GM21825 (cell line): ENCODE measurements around the gene CALML3.
"Not testable (repeated sequence)": the region's sequence is repeated elsewhere in the genome, so short reads cannot be mapped to it uniquely, and the experiment has no call there.

Experiments used
- ATAC-seq: cut with Tn5 transposase; IDR thresholded peaks from one replicate; pipeline ENCODE4 v1.9.1; 2021; ENCODE audit warnings: mild to moderate bottlenecking, moderate library complexity; ENCODE audit not compliant: unreplicated experiment

Gene CALML3

DNA sequence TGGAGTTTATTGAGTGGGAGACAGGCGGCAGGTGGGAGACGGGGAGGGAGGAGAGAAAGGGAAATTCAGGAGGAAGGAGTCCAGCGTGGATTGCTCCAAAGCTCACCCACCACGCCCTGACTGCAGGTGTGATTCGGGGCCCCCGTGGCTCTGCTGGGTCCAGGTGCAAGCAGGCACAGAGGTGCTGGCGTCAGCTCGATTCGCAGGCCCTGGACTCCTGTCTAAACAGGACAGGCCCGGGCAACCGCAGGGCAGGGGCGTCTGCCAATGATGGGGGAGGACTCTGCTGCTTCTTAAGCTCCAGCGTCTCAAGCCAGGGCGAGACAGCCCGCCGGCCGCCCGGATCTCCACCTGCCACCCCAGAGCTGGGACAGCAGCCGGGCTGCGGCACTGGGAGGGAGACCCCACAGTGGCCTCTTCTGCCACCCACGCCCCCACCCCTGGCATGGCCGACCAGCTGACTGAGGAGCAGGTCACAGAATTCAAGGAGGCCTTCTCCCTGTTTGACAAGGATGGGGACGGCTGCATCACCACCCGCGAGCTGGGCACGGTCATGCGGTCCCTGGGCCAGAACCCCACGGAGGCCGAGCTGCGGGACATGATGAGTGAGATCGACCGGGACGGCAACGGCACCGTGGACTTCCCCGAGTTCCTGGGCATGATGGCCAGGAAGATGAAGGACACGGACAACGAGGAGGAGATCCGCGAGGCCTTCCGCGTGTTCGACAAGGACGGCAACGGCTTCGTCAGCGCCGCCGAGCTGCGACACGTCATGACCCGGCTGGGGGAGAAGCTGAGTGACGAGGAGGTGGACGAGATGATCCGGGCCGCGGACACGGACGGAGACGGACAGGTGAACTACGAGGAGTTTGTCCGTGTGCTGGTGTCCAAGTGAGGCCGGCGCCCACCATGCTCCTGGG, at the start of gene CALML3:
CALML3 (plus strand) TSS at position 321 of the 920 bp plus-strand sequence; CDS start at position 446, 125 bp downstream.
- ATAC-seq: no peak

DNA sequence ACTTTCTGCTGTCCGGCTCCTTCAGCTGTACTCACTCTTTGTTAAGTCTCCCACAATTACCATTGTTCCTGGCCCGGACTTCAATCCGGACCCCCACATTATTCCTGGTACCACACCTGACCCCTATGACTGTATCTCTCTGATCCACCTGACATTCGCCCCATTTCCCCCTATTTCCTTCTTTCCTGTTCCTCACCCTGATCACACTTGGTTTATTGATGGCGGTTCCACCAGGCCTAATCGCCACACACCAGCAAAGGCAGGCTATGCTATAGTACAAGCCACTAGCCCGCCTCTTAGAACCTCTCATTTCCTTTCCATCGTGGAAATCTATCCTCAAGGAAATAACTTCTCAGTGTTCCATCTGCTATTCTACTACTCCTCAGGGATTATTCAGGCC, 49.7 kb upstream of the CALML3 start:
- ATAC-seq: not testable (repeated sequence)

GRCh38 chr10:5475974-5476807, 48.6 kb upstream of the CALML3 start:
- not testable (repeated sequence) for ATAC-seq

GRCh38 chr10:5476918-5477525, 47.7 kb upstream of the CALML3 start:
- ATAC-seq: no peak

DNA sequence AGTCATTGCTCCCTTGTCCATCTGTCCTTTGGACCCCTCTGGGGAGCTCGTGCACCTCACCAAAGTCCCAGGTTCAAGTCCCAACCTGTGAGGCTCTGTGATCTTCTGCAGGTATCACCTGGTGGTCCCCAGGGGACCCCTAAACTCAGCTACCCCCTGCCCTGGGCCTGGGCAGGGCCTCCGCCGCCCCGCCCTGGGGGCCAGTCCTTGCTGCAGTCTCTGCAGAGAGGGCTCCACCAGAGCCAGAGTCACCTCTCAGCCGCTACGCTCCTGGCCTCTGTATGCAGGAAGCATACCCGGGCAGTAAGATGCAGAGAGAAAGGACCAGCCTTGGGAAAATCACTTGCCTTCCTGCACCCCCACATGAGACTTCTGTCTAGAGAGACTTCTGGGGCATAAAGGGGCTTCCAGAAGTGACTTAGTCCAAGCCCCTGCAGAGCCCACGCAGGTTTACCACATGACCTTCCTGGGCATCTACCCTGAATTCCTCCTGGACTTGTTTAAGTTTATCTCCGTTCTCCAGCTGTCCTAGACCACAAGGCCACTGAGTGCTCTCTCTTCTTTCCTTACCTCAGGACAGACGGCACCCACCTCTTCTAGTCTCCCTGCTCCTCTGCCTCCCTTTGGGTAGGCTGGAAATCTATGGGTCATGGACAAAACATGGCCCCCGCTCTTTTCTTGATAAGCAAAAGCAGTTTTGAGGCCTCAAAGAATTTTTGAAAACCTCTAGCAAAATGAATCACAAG, 46.6 kb upstream of the CALML3 start:
- ATAC-seq: no peak

- ATAC-seq: no peak
Observed at GRCh38 chr10:5478694-5479305, 46.0 kb upstream of the CALML3 start.

- no peak for ATAC-seq
Observed at GRCh38 chr10:5479481-5480161, 45.1 kb upstream of the CALML3 start.

DNA sequence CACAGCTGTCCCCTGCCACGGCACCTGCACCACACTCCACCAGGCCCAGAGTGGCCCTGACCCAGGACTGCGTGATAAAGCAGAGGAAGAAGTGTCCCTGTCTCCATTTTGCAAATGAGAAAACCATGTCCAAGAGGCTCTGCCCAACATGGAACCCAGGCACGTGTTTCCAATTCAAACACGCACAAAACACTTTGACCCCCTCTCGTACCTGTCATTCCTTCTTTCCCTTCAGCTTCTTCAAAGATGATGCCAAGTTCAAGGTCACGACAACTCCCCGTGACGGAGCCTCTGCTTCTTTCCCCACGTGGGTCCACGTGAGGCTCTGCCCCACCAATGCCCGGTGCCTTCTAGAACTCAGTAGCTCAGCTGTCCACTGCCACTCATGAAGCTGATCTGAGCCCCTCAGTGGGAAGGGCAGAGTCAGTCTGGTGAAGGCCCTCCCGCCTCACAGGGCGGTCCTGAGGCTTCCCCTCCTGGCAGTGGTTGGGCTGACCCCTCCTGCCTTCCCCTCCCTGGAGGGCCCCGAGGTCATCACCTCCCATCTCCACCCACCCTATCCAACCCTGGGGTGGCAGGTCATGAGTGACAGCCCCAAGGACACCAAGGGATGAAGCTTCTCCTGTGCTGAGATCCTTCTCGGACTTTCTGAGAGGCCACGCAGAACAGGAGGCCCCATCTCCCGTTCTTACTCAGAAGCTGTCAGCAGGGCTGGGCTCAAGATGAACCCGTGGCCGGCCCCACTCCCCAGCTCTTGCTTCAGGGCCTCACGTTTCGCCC, 44.4 kb upstream of the CALML3 start:
- no peak for ATAC-seq

DNA sequence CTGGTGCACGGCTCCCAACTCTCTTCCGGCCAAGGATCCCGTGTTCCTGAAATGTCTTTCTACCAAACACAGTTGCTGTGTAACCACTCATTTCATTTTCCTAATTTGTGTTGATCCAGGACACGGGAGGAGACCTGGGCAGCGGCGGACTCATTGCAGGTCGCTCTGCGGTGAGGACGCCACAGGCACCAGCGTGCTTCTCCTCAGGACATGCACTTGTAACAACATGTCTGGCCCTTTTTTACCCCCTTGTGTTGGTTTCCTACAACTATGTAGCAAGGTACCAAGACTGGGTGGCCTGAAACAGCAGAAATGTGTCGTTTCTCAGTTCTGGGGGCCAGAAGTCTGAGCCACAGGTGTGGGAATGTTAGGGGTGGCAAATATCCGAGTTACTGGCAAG, 43.6 kb upstream of the CALML3 start:
- ATAC-seq: no peak

DNA sequence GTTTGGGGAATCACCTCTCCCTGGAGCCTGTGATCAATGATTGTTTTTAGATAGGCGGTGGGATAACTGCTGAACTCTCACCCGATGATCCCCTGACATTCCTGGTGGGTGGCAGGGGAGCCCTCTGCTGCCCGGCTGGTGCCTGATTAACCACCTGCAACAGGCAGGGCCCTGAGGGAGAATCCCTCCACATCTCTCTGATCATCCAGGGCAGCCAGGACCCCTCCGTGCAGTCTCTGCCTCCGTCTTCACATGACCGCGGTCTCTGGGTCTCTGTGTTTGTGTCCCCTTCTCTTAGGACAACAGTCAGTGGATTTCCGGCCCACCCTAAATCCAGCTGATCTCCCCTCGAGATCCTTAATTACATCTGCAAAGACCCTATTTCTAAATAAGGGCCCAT, 42.7 kb upstream of the CALML3 start:
- no peak for ATAC-seq

GRCh38 chr10:5484205-5484604, 40.6 kb upstream of the CALML3 start:
- ATAC-seq: no peak

- no peak for ATAC-seq
Observed at GRCh38 chr10:5485290-5485689, 39.5 kb upstream of the CALML3 start.

GRCh38 chr10:5485948-5486852, 38.6 kb upstream of the CALML3 start:
- ATAC-seq: no peak

- ATAC-seq: no peak
Observed at GRCh38 chr10:5486853-5487235, 37.9 kb upstream of the CALML3 start.

- no peak for ATAC-seq
Observed at GRCh38 chr10:5488272-5489161, 36.2 kb upstream of the CALML3 start.

DNA sequence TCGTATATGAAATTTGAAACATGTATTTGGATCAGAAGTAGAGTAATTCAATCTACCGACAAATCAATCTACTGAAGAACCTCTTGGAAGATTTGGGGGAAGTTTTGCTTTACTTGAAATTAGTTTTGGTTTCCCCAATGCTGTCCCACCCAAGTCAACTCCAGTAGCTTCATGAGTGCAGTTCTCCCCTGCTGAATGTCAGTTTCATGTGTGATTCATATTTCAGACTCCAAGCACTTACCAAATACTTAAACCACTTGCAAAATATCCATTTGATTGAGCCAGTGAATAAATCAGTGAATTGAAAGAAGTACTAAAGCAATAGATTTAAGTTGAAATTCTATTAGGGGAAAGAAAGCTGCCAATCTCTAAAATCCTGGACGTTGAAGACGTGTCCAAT, 34.7 kb upstream of the CALML3 start:
- no peak for ATAC-seq
